Fibroblast of upper back skin (primary cell): ENCODE measurements around the gene MSANTD3.
"Not testable (repeated sequence)": the region's sequence is repeated elsewhere in the genome, so short reads cannot be mapped to it uniquely, and the experiment has no call there.

Experiments used
- DNase-seq: peaks from one replicate; pipeline ENCODE4 v3.0.0-alpha.2; 2013

MSANTD3 gene

DNA sequence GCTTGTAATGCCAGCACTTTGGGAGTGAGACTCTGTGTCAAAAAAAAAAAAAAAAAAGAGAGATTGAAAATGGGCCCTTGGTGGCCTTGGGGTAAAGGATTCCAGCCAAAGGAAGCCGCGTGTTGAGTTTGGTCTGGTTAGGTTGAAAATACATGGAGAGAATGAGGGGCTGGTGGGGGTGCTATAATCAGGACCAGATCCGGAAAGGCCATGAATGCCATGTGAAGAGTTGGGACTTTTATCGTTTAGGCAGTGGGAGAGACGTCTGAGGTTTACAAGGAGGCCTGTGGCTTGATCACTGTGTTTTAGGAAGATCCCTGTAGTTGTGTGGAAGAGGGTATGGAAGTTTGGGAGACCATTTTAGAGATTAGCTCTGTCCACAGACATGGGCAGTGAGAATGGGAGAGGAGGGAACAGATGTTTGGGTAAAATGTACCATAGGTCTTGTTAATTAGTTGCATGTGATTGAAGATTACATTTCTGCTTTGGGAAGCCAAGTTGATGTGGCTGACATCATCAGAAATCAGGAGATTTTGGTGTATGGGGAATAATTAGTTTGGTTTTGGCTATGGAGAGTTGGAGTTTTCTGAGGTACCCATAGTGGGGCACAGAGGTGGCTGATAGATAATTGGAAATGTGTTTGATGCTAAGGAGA, 3.5 kb downstream of the MSANTD3 start:
- DNase-seq = peak; percentile 53

DNA sequence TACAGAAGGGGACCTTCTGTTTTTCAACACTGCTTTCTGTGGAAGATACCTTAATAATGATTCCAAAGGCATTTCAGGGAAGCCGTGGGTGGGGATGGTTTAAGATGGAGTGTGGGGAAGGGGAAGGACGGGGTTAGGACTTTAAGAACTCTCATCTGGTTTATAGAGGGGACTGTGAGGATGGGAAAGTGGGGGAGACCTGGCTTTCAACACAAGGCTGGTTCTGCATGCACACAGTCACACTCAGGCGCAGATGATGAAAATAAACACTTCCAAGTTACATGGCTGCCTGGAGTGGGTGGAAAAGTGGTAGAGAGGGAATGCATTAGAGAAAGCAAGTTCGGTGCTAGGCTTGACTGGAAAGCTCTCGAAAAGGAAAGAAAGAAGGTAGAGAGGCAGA, 4.9 kb downstream of the MSANTD3 start:
- DNase-seq = no peak

DNA sequence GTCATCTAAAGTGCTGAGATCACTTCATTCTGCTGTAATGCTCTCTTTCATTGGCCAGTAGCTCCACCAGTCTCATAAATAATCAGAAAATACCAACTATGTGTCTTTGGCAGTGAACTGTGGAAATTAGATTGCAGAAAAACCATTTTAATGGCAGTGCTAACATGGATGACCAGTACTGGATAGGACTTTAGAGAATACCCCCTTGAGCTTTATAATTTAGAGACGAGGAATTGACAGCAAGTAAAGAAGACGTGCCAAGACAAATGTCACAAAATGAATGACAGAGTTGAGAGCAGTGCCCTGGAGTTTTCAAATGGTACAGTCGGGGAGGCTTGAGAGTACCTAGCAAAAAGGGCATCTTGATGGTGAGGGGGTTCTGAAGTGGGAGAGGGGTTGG, 5.8 kb downstream of the MSANTD3 start:
- no peak for DNase-seq

DNA sequence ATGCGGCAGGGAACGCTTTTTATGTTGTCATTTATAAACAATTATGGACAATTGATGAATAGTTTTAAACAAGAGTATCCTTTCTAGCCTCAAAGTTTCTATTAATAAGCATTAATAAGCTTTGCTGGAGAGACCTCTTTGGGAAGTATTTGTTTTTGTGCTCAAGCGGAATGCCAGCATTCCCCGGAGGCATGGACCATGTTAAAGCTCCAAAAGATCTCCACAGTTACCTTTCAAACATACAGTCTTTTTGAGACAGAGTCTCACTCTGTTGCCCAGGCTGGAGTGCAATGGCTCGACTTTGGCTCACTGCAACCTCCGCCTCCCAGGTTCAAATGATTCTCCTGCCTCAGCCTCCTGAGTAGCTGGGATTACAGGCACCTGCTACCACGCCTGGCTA, 9.6 kb downstream of the MSANTD3 start:
- no peak for DNase-seq

DNA sequence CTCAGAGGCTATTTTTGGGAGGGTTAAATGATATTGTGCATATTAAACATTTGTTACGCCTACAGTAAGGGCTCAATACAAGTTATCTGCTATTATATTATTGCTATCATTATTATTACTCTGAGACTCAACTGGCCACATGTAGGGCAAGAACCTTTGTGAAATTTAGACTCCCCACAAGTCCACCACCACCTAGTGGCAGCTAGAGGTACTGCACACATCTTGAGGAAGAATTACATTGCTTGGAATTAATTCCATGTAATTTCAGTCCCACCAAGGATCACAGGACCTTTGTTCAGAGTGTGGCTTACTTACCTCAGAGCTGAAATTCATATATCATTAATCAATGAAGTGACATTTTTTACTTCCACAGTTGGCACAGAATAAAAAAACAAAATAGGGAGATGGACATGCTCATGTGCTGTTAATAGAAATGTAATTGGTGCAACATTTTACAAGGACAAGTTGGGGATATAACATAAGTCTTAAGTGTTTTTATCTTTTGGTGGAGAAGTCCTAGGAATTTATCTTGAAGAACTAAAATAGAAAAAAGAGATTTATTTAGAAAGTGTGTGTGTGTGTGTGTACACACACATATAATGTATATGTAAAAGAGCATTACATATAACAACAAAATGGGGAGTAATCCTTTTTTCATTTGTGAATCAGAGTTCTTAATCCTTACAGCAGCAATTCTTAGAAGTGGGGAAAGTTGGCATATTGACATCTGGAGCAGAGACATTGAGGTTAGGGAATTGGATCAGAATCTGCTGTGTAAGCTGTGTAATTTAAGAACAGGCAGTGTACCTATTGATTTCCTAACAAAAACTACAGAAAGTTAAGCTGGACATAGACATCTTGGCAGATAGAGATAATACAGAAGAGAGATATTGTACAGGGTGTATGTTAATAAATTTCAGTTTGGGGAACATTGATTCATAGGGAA, 11.2 kb downstream of the MSANTD3 start:
- peak; percentile 76 for DNase-seq

DNA sequence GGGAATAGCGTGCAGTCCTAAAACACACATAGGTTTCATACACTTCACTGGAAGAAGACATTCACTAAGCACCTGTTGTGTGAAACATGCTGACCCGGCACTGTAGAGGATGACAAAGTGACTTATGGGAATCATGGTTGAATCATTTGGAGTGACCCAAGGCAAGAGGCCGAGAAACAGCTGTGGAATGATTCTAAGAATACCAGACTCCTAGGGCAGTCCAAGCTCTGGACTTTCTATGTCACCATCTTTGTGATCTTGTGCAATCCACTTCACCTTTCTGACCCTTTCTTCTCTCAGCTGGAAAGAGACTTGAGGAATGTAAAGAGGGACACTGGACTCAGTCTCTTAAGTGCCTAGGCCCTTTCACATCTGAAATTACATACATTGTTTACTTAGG, 13.1 kb downstream of the MSANTD3 start:
- no peak for DNase-seq

DNA sequence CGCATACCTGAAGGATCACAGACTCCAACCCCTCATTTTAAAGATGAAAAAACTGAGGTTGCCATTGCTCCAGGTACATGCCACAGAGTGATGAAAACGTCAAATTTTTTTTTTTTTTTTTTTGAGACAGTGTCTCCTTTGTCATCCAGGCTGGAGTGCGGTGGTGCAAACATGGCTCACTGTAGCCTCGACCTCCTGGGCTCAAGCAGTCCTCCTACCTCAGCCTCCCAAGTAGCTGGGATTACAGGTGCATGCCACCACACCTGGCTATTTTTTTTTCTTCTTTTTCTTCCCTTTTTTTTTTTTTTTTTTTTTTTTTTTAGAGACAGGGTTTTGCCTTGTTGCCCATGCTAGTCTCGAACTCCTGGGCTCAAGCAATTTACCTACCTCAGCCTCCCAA, 13.5 kb downstream of the MSANTD3 start:
- not testable (repeated sequence) for DNase-seq

DNA sequence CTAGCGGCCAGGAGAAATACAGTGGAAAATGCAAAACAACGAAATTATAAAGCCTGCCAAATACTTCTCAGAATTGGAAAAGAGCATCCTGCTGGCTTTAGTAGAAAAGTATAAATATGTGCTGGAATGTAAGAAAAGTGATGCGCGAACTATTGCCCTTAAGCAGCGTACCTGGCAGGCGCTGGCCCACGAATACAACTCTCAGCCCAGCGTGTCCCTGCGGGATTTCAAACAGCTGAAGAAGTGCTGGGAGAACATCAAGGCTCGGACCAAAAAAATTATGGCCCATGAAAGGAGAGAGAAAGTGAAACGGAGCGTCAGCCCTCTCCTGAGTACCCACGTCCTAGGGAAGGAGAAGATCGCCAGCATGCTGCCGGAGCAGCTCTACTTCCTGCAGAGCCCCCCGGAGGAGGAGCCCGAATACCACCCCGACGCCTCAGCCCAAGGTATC, 15.0 kb downstream of the MSANTD3 start:
- no peak for DNase-seq

DNA sequence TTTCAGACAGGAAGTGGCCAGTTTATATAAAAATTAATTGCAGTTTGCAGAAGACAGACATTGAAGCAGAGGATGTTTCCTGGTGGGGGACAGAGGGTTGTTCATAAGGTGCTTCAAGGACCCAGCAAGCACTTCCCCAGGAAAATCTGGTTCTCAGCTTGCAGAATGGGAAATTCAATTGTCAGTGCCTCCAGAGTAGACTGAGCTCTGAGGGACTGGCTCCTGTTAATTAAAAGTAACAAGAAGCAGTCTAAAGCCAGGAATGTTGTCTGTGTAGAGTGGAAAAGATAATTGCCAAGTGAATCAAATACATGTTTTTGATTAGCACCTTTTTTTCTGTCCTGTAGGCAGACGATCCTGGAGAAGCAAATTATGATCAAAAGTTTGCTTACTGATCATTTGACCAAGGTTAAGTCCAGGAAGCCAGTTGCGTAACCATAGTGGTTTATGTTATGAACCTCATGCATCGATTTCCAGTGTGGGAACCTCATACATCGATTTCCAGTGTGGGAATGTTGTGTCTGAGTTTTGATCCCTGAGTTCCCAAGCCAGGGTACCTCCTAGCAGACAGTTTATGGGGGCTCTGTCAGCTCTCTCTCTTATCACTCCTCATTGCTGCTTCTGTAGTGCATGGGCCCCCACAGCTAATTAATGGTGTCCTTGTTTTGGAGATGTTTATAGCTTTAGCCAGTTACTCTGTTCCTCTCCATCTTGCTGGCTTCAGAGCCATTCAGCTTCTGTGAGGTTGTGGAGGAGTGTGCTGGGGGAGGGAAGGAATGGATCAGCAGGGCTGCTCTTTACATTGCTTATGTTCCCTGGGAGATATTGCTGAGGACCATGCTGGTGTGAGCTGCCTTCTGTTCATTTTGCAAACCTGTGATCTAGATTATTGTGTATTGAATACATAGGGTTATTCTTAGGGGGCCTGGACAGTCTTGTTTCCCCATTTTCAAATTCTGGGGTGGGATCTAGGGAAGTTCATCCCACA, 17.1 kb downstream of the MSANTD3 start:
- DNase-seq = no peak

DNA sequence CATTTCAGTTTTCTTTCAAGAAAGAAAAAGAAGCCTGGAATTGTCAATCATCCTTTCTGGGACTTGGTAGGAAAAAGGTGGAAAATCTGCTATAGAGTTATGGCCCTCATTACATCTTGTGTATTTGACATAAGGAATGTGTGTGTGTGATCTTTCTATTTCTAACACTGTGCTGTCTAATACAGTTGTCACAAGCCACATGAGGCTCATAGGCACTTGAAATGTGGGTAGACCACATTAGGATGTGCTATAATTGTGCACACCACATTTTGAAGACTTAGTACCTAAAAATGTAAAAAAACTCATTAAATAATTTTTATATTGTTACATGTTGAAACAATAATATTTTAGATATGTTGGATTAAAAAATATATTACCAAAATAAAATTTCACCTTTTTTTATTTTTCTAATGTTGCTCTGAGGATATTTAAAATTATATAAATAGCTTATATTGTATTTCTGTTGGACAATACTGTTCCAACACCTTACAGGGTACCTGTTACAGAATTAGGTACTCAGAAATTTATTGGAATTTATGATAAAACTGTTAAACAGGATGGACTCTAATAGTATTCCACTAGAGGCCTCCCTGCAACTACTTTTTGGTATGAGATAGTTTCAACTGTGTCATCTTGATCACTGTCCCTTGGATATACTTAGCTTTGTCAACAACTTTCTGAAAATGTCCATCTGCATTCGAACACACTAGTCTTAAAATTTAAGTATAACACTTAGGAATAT, 18.4 kb downstream of the MSANTD3 start:
- DNase-seq = no peak

DNA sequence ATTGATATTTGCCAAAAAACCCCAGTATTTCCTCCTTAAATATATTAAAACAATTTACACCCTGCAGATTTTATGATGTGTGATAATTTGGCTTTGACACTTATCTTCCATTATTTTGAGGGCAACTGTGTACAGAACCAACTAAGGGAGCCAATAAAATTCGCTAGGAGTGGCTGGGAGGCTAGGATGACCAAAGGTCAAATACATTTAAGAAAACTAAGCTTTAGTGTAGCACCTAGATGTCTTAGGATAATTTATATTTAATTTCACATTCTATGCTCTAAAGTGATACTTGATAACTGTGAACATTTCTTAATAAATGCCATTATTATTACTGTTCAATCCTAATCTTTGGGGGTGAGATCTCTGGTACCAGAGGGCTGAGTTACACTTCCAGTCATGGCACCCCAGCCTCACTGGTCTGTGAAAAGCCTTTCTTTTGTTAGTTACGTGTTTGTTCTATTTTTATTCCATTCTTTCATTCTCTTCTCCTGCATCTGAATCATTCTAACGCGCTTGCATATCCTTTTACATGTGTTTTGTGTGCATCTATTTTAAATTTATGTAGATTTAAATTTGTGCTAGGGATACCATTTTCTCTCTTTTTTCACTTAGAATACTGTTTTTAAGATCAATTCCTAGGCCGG, 19.1 kb downstream of the MSANTD3 start:
- no peak for DNase-seq

DNA sequence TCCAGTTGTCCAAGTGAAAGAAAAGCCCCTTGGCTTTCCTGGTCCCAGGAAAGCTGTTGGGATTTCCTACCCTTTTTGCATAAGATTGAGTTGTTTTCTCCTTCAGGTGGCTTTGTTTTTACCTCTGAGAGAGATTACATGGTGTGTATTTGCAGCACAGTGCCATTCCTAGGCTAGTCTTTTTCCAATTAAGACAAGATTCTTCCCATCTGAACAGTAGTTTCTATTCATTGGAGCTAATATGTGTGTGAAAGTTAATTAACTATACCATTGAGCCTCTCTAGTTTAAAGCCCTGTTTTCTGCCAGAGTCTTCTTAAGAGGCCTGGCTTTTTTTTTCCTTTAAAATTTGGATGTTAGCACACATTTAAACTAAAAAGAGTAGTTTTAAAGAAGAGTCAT, 20.1 kb downstream of the MSANTD3 start:
- DNase-seq = no peak

DNA sequence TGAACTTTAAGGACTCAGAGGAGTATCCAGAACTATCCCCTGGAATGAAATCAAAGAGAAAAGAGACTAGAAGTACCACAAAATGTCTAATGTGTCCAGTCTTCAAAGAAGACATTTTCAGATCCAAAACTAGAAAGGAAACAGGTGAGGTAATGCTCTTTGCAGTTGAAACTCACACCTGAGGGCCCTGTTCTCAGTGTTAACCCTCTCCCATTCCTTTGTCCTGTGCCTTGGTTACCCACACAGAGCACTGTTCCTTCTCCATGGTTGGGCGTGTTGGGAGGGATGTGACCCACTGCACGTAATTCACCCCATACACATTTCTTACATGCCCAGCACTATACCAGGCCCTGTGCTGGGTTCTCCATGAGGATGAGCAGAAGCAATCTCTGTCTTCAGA, 21.3 kb downstream of the MSANTD3 start:
- no peak for DNase-seq

DNA sequence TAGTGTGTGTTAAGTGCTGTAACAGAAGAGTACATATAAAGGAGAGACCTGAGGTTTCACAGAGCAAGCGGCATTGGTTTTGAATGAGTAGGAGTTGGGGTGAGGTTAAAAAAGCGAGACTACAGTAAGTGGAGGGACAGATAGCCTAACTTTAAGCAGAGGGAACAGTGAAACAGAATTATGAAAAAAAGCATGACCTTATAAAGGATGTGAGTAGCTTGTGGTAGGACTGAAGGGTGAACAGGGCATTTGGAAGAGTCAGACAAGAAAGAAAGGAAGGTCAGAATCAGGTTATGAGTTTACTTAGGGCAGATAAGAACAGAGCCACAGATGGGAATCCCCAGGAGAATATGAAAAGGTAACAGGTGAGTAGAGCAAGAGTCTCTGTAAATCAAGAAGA, 22.5 kb downstream of the MSANTD3 start:
- DNase-seq = no peak

DNA sequence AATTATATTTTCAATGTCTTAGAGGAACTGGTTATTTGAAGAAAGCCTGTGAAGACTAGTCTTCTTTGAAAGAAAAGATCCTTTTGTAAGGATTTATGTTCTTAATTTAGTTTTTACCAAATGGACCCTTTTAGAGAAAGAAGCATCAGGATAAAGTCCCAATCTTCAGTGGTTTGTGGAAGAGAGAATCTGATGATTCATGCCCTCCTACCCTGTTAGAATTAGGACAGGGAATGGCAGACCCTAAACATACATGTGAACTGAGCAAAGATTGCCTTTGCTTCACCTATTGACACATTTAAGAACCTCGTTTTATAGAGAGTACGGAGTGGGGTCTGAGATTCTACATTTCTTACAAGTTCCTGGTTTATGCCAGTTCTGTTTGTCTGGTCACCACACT, 26.0 kb downstream of the MSANTD3 start:
- DNase-seq = no peak

DNA sequence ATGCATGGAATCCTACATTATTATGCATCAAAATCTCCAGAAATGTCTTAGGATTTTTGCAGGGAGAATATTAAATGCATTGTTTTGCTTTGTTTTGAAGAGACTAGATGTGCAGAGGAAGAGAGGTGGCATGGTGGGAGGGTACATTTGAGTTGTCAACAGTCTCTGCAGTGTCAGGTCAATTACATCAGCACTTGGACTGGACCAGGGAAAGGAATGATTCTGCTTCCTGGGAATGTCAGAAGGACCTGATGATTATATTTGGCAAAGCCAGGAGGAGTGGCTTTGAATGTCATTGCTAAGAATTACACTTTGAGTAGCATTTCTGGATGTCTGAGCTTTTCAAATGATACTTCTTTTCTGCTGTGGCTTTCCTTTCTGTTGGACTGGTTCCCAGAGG, 28.5 kb downstream of the MSANTD3 start:
- peak; percentile 56 for DNase-seq

DNA sequence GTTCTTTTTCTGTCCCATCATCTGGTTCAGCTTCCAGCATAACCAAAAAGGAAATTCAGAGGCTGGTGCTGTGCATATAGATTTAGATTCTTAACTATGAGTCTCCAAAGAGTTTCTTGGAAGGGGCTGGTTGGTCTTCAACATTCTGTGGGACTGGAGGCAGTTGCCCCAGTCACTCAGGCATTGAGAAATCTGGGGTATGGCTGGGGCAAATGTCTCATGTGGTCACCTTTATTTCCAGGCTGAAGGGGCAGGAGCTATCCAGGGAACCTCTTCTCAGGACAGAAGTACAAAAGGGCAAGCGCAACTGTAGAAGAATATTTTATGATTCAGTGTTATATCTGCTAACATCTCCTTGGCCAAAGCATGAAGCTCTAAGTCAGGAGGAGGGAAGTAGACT, 30.6 kb downstream of the MSANTD3 start:
- DNase-seq = no peak

DNA sequence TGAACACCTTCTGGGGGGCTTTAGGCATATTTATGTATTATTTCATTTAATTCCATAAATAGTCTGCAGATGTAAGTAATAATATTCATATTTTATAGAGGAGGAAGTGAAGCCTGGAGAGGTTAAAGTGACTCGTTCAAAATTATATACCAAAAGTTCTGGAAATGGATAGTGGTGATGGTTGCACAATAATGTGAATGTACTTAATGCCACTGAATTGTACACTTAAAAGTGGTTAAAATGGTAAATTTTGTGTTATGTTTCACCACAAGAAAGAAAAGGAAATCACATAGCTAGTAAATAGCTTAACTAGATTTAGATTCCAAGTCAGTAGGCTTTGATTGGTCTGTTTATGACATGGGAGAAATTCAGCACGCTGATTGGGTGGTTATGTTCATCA, 33.0 kb downstream of the MSANTD3 start:
- no peak for DNase-seq

DNA sequence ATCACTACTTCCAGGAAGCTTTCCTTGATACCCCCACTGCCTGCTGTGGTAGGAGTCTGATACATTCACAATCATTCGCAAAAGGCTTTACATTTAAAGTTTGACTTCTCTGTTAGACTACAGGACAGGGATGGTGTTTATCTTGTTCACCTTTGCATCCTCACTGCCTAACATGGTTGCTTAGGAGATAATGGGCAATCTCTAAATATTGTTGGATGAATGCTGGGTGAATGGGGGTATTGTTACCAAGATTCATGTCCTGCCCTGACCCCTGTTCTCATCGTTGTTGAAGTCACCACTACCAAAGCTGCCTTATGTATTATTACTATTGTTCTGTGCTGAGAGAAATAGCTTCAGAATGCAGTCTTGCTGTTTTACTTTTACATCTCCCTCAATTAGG, 38.3 kb downstream of the MSANTD3 start:
- no peak for DNase-seq

DNA sequence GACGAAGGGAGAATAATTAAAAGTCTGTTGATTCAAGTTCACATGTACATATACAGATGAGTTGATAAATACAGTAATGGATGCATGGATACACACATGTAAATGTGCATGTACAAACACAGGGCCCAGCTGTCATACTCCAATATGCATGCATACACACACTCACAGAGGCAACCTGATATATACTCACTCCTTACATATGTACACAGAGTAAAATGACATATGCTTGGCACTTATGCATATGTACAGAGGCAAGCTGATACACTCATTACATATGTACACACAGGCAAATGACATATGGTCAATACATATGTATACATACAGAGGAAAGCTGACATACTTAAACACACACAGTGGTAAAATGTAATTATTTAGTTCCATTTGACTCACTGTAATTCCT, 38.8 kb downstream of the MSANTD3 start:
- DNase-seq = no peak

DNA sequence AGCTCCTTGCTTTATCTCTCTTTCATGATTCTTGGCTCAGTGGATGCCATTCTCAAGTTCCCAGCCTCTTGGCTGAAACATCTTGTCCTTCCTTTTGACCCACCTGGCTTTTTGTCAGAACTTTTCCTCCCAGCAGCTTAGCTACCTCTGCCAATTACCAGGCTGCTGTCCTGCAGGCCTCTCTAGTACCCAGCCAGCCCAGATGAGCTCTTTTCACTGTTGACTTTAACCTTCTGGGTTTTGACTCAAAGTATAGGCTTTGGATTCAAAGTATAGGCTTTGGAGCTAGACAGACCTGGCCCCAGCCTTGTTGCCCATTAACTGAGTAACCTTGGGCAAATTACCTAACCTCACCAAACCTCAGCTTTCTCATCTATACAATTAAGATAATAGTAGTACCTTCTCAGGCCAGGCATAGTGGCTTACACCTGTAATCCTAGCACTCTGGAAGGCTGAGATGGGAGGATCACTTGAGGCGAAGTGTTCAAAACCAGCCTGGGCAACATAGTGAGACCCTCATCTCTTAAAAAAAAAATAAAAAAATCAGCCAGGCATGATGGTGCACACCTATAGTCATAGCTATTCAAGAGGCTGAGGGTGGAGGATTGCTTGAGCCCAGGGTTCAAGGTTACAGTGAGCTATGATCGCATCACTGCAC, 39.4 kb downstream of the MSANTD3 start:
- no peak for DNase-seq
